ENCODE results near the gene CHRNB4.

Gene CHRNB4

DNA sequence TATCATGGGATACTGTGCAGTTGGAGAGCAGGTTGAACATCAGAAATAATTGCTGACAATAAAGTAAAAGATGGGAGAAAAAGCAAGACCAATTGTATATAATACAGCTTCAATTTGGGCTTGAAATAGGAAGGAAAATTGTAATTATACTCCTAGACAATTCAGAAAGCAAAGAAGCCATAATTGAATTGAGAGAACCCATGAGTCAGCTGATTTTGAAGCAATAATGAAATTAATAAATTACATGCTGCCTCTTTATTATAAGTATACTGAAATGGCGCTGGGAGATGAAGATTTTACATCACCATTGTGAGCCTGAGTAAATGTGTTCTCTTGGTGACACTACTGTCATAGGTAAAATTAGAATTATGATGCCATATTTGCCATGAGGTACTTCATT is 43.4 kb downstream of the CHRNB4 start:
- TF ChIP-seq GATA2 (IDR thresholded peaks at IDR 0.05; ENCODE audit: low read depth, low read length) (no peak), GATA3 (IDR thresholded peaks at IDR 0.05; ENCODE audit: low read depth, low read length) (no peak)

DNA sequence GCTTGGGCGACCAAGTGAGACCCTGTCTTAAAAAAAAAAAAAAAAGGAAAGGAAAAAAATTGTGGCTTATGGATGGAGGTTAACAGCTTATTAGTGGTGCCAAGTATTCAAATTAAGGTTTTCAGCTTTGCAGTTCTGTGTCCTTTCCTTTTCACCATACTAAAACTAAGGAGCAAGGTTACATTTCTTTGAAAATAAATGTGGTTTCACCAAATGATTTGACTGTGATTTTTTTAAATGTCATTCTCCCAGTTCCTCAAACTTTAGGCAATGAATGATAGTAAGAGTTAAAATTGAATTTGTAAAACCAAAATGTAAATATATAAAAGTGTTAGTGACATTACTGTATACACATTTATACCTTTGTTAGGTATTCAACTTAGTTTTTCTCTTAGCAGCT is 66.1 kb downstream of the CHRNB4 start:
- TF ChIP-seq GATA3 (IDR thresholded peaks at IDR 0.05; ENCODE audit: low read depth, low read length) (no peak), GATA2 (IDR thresholded peaks at IDR 0.05; ENCODE audit: low read depth, low read length) (no peak)
